IMR-90 (cell line): ENCODE results near the gene COL4A1. TPM values are rescaled to one million over a fixed set of nuclear protein-coding genes. Genes with fewer than 3 reads are reported as not detected.

Experiments
- ATAC-seq: fragments of 200-7000 bp; cut with Tn5 transposase; 2 replicates; pipeline ENCODE4 v1.9.1; 2020; ENCODE audit warnings: low read depth, mild to moderate bottlenecking, moderate library complexity
- BruUV-seq: library from RNA; stranded (reverse); fragments of 400-500 nt; replicated peaks from 2 replicates; lab custom pipeline; 2021; lab: Mats Ljungman, UMichigan
- CTCF ChIA-PET: fragments of 300-600 bp; formaldehyde crosslinking; extraction: SDS; loops from one replicate; lab custom pipeline; 2021; ENCODE audit warnings: antibody characterized with exemption; lab: Yijun Ruan, JAX
- POLR2A ChIA-PET: fragments of 300-600 bp; sonication (Branson Sonifier 250); formaldehyde crosslinking; loops from one replicate; lab custom pipeline; 2022; ENCODE audit warnings: antibody characterized with exemption; ENCODE audit not compliant: unreplicated experiment; lab: Charles Lee
- DNase-seq: peaks from one replicate; pipeline ENCODE4 v3.0.0; 2013
- H2AFZ ChIP-seq: replicated peaks from 2 replicates; pipeline ENCODE3; 2013; ENCODE audit warnings: low read length, mild to moderate bottlenecking; ENCODE audit not compliant: poor library complexity
- H2AK5ac ChIP-seq: 2 replicates; pipeline ENCODE4 v1.6.1; 2013; ENCODE audit warnings: low read depth, low read length, inconsistent platforms
- H2AK9ac ChIP-seq: replicated peaks from 2 replicates; pipeline ENCODE3; 2013; ENCODE audit warnings: mild to moderate bottlenecking, low read depth, low read length, moderate library complexity; ENCODE audit not compliant: poor library complexity
- H2BK120ac ChIP-seq: 2 replicates; pipeline ENCODE4 v1.6.1; 2013; ENCODE audit warnings: low read depth, low read length, inconsistent platforms
- H2BK15ac ChIP-seq: 3 replicates; pipeline ENCODE4 v1.6.1; 2013; ENCODE audit warnings: low read depth, low read length, inconsistent platforms
- H2BK20ac ChIP-seq: 2 replicates; pipeline ENCODE4 v1.6.1; 2013; ENCODE audit warnings: low read depth, mild to moderate bottlenecking, inconsistent platforms, low read length, moderate library complexity
- H2BK5ac ChIP-seq: 2 replicates; pipeline ENCODE4 v1.6.1; 2013; ENCODE audit warnings: mild to moderate bottlenecking, low read depth, low read length, inconsistent platforms; ENCODE audit not compliant: poor library complexity, severe bottlenecking
- H3K14ac ChIP-seq: replicated peaks from 2 replicates; pipeline ENCODE4 v1.6.1; 2013; ENCODE audit warnings: low read depth, low read length, inconsistent platforms
- H3K18ac ChIP-seq: 2 replicates; pipeline ENCODE4 v1.6.1; 2013; ENCODE audit warnings: low read depth, low read length, control low read depth
- H3K23ac ChIP-seq: 2 replicates; pipeline ENCODE4 v1.6.1; 2013; ENCODE audit warnings: low read depth, low read length, inconsistent platforms
- H3K27ac ChIP-seq: 2 replicates; pipeline ENCODE4 v1.5.1; 2013; ENCODE audit warnings: mild to moderate bottlenecking, control low read depth, low read length; ENCODE audit not compliant: insufficient read depth
- H3K27me3 ChIP-seq: 2 replicates; pipeline ENCODE4 v1.6.1; 2013; ENCODE audit warnings: low read length; ENCODE audit not compliant: control insufficient read depth, insufficient read depth
- H3K36me3 ChIP-seq: 2 replicates; pipeline ENCODE4 v1.6.1; 2013; ENCODE audit warnings: low read length, mixed read lengths; ENCODE audit not compliant: control insufficient read depth, insufficient read depth
- H3K4ac ChIP-seq: 2 replicates; pipeline ENCODE4 v1.6.1; 2013; ENCODE audit warnings: low read depth, low read length, inconsistent platforms
- H3K4me1 ChIP-seq: 2 replicates; pipeline ENCODE4 v1.6.1; 2013; ENCODE audit warnings: low read length, mixed read lengths; ENCODE audit not compliant: control insufficient read depth, insufficient read depth
- H3K4me2 ChIP-seq: 2 replicates; pipeline ENCODE4 v1.6.1; 2013; ENCODE audit warnings: low read depth, mild to moderate bottlenecking, control low read depth, low read length, moderate library complexity
- H3K4me3 ChIP-seq: 2 replicates; pipeline ENCODE4 v1.5.1; 2013; ENCODE audit warnings: low read depth, mild to moderate bottlenecking, control low read depth, low read length, moderate library complexity; ENCODE audit not compliant: insufficient read depth
- H3K56ac ChIP-seq: 2 replicates; pipeline ENCODE4 v1.6.1; 2013; ENCODE audit warnings: low read length, inconsistent platforms; ENCODE audit not compliant: insufficient read depth; ENCODE audit errors: extremely low read depth
- H3K79me1 ChIP-seq, 2 experiments: 2 replicates each; pipeline ENCODE4 v1.6.1; 2013; ENCODE audit warnings: low read length in 2 of 2, inconsistent platforms in 1 of 2, low read depth in 1 of 2
- H3K9ac ChIP-seq: 2 replicates; pipeline ENCODE4 v1.6.1; 2013; ENCODE audit warnings: low read depth, low read length, control low read depth
- H3K9me1 ChIP-seq: 2 replicates; pipeline ENCODE4 v1.6.1; 2013; ENCODE audit warnings: low read length, inconsistent platforms; ENCODE audit not compliant: insufficient read depth
- H3K9me3 ChIP-seq: 2 replicates; pipeline ENCODE4 v1.6.1; 2013; ENCODE audit warnings: low read length; ENCODE audit not compliant: control insufficient read depth, insufficient read depth
- H4K20me1 ChIP-seq: 2 replicates; pipeline ENCODE4 v1.6.1; 2013; ENCODE audit warnings: low read length, inconsistent platforms; ENCODE audit not compliant: insufficient read depth
- H4K5ac ChIP-seq: 2 replicates; pipeline ENCODE4 v1.6.1; 2013; ENCODE audit warnings: mild to moderate bottlenecking, low read depth, low read length, control low read depth
- H4K8ac ChIP-seq, 2 experiments: 2 replicates each; pipeline ENCODE4 v1.6.1; 2013; ENCODE audit warnings: low read depth in 2 of 2, low read length in 2 of 2, control low read depth in 1 of 2, inconsistent platforms in 1 of 2
- H4K91ac ChIP-seq: 2 replicates; pipeline ENCODE4 v1.6.1; 2013; ENCODE audit warnings: low read depth, low read length, inconsistent platforms; ENCODE audit not compliant: insufficient read depth
- BHLHE40 ChIP-seq: fragments of 150-350 bp; IDR thresholded peaks from 2 replicates; pipeline ENCODE4 v1.6.1; 2016; ENCODE audit warnings: mild to moderate bottlenecking, low read depth, low read length
- CEBPB ChIP-seq: IDR thresholded peaks from 2 replicates; pipeline ENCODE4 v1.6.1; 2012; ENCODE audit warnings: low read depth, low read length, improper control_type of control experiment
- ELK1 ChIP-seq: fragments of 150-350 bp; IDR thresholded peaks from 2 replicates; pipeline ENCODE4 v1.6.1; 2016; ENCODE audit warnings: low read depth, mild to moderate bottlenecking, low read length, moderate library complexity, borderline replicate concordance
- RCOR1 ChIP-seq: IDR thresholded peaks from 2 replicates; pipeline ENCODE4 v1.6.1; 2012; ENCODE audit warnings: mild to moderate bottlenecking, low read length, improper control_type of control experiment; ENCODE audit not compliant: insufficient replicate concordance
- USF2 ChIP-seq: fragments of 150-350 bp; IDR thresholded peaks from 2 replicates; pipeline ENCODE4 v1.6.1; 2017; ENCODE audit warnings: mild to moderate bottlenecking, antibody characterized with exemption, low read length, low read depth
- WGBS, 2 experiments: methylation state at CpG; one replicate each; pipeline versions ENCODE4 v1.1.5 to v1.1.7; 2013; ENCODE audit warnings: missing lambda C conversion rate in 2 of 2; ENCODE audit not compliant: insufficient read length in 1 of 2; ENCODE audit errors: extremely low coverage in 2 of 2; 5-methylcytosine and 5-hydroxymethylcytosine counted together
- dilution Hi-C: fragments of 300-500 bp; cut with HindIII; formaldehyde crosslinking; loops from one replicate; pipeline ENCODE4 v1.14.3; 2018; ENCODE audit warnings: low sequenced_read_pairs; ENCODE audit not compliant: unreplicated experiment
- in situ Hi-C: fragments of 300-500 bp; cut with MboI; formaldehyde crosslinking; loops from 3 replicates; pipeline ENCODE4 v1.14.3; 2019; ENCODE audit warnings: low sequenced_read_pairs, inconsistent platforms, mixed read lengths
- intact Hi-C: fragments of 100-400 bp; cut with micrococcal nuclease; formaldehyde crosslinking; loops from 2 replicates; pipeline ENCODE4 v1.10.0; 2022
- polyA plus RNA-seq, 3 experiments: library from polyadenylated mRNA; depleted of rRNA; stranded (reverse); fragments of >200 nt; gene quantifications; 2 replicates each; pipeline ENCODE4 v1.2.3, GENCODE V29; 2012; ENCODE audit warnings: low replicate concordance in 1 of 3
- total RNA-seq: library from RNA; depleted of rRNA; stranded (reverse); fragments of >200 nt; gene quantifications from 2 replicates; pipeline ENCODE4 v1.2.3, GENCODE V29; 2012

COL4A1 gene
- total and polyA plus RNA-seq, 2 of the 4 experiments (the other 2 are of a cell fraction), result 230 to 337 TPM

GRCh38 chr13:110353339-110353977 is 46.5 kb upstream of the COL4A1 start:
- Histone ChIP-seq H2AFZ (no peak overlapping the region), H3K4ac (peak overlapping the region; percentile 71), H3K9me3 (no peaks in the 10 kb centered on the region), H2BK120ac (no peak overlapping the region), H4K20me1 (peaks cover 44% of the 10 kb centered on the region), H3K27me3 (no peaks in the 10 kb centered on the region), H3K36me3 (peaks cover 26% of the 10 kb centered on the region), H3K4me2 (no peak overlapping the region), H2BK5ac (peak overlapping the region; percentile 7), H3K14ac (no peak overlapping the region), H4K8ac (peak overlapping the region in 1 of 2 experiments; percentile 30; a peak in 2 of 4 replicates), H2AK5ac (peak overlapping the region; percentile 49; the same call in 1 of the 2 replicates), H3K9ac (no peak overlapping the region), H2BK20ac (no peak overlapping the region), H3K9me1 (peaks cover 45% of the 10 kb centered on the region), H2AK9ac (no peak overlapping the region), H3K18ac (no peak overlapping the region), H3K4me1 (peaks cover 10% of the 10 kb centered on the region), H3K23ac (peak overlapping the region; percentile 51; the same call in 1 of the 2 replicates), H3K79me1 (peaks cover 28 to 87% of the 10 kb centered on the region in 2 experiments), H3K4me3 (no peak overlapping the region), H2BK15ac (no peak overlapping the region), H4K91ac (no peak overlapping the region), H4K5ac (no peak overlapping the region), H3K56ac (no peak overlapping the region), H3K27ac (no peak overlapping the region)
- no peak for ATAC-seq
- WGBS, 2 experiments, result no CpG with 5 or more reads among the region's 13 CpGs
- ChIA-PET POLR2A (no interaction called here), CTCF (no interaction called here)
- TF ChIP-seq RCOR1 (no peak), USF2 (no peak), ELK1 (no peak), CEBPB (no peak), BHLHE40 (no peak)
- in situ Hi-C loops (no loop called here), dilution Hi-C loops (no loop called here), intact Hi-C loops (no loop called here)
- DNase-seq, result no peak
- BruUV-seq, result no TSS peak
